GM21529 (cell line): ENCODE data around the gene SHC3.

Experiments used
- ATAC-seq: cut with Tn5 transposase; IDR thresholded peaks from one replicate; pipeline ENCODE4 v1.9.1; 2021; ENCODE audit not compliant: unreplicated experiment

SHC3 gene

GRCh38 chr9:89113851-89114250, 64.8 kb downstream of the SHC3 start:
- no peak for ATAC-seq

DNA sequence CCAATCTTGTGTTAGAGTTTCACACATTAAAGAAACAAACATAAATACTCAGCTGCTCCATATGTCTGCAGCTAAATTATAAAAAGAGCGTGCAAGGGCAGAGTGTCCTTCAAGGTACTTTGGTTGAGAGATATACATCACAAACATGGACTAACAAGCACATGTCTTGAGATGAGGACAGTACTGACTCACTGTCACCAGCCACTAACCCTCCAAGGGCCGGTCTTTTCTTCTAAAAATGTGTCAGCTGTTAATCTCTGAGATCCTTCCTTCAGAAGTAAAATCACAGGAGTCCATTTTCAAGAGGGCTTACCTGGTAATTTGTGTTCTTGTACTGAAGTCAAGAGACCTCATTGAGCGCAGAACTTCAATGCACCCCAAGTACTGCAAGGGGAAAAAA, 66.4 kb downstream of the SHC3 start:
- no peak for ATAC-seq

DNA sequence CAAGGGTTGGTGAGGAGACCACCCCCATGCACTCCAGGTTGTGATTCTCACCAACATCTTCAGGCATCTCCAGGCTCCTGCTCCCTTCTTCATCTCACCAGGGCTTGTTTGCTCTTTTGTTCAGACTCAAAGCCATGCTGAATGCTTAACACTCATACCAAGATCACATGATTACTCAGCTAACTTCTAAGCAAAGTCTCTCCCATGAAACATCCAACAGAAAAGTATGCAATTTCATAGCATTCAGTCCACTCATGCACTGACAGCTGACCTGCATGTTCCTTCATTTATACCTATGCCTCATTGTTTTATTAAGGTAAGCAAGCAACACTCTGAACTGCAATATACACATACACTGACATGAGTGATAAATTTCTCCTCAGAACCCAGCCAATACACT, 69.0 kb downstream of the SHC3 start:
- no peak for ATAC-seq

GRCh38 chr9:89107406-89107805, 71.2 kb downstream of the SHC3 start:
- ATAC-seq: no peak

- no peak for ATAC-seq
Measured at GRCh38 chr9:89106224-89106851, 72.3 kb downstream of the SHC3 start.

DNA sequence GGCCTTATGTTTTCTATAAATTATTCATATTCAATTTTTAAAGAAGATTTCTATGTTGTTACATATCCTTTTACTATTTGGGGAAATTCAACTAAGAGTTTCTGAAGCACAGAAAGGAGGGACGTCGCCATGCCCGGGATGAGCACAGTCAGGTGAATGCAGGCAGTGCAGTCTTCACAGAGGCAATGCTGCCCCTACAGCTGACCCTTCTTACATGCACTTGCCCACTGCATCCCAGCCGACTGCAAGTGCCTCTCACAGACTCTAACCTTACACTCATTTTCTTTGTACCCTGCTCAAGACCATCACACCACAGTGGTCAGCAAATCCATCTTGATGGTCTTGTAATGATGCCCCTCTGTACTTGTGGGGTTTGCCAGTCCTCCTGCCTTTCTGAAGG, 73.8 kb downstream of the SHC3 start:
- no peak for ATAC-seq

GRCh38 chr9:89097219-89097618, 81.4 kb downstream of the SHC3 start:
- no peak for ATAC-seq

GRCh38 chr9:89096807-89097206, 81.8 kb downstream of the SHC3 start:
- no peak for ATAC-seq

DNA sequence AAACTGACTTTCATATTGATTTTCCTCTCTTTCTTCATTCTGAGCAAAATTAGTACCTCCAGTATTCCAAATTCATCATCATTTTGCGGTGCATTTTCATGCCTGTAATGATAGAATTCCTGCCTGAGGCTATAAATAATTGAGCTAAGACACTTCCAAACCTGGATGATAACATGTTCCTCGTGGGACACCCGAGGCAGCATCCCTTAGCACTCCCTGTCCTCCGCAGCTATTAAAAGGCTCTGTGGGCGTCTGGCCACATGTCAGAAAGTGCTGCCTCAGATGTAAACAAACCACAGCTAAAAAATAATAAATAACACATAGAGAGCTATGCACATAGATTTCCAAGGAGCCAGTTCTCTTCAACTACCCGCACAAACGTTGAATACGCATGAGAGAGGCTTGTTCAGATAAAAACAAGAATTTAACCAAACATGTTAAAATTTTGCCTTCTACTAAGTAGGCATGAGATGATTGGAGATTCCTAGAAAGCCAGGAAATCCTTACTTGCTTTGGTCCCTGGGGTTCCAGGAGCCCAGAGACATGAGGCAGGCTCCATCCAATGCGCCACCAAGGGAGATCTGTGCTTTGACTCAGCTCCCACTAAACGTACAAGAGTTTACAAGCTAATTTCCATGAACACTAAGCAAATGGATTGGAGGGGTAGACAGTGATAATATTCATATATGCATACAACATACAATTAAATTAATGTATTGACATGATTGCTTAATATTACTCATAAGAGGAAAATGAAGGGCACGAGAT, 82.7 kb downstream of the SHC3 start:
- ATAC-seq: no peak

- ATAC-seq: no peak
Measured at GRCh38 chr9:89093201-89093975, 85.2 kb downstream of the SHC3 start.

- no peak for ATAC-seq
Measured at GRCh38 chr9:89089176-89089575, 89.4 kb downstream of the SHC3 start.

DNA sequence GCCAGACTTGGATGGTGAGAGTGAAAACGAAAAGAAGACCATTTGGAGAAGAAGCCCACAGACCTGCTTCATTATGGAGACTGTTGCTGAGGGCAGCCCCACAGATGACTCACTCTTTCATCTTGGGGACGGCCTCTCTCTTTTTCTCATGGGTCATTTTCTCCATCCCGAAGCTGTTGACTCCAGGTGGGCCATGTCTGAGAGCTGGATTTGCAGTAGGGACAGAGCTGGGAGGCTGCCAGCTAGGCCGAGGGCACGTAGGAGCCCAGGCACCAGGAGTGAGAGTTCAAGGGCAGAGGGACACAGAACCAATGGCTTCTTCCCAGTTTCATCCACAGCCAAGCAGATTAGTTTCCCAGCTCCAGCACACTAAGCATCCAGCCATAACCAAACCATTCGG, 95.0 kb downstream of the SHC3 start:
- ATAC-seq: no peak

- ATAC-seq: no peak
Measured at GRCh38 chr9:89080193-89080592, 98.4 kb downstream of the SHC3 start.

GRCh38 chr9:89079391-89079790, 99.2 kb downstream of the SHC3 start:
- no peak for ATAC-seq

DNA sequence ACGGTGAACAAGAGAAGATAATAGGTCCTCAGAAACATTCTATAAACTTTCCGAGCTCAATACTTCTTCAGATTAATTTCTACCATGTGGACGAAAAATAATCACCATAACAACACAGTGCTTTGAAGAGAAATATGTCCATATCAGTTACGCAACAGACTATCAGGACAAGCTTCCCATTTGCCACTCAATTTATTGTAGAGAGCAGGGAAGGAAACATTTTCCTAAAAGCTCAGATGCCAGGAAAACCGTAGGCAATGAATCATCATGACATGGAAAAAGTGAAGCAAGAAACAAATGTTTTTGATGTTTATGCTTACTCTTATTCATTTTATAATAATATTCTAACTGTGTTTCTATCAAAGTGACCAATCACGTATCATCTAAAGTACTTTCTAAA, 99.8 kb downstream of the SHC3 start:
- no peak for ATAC-seq

DNA sequence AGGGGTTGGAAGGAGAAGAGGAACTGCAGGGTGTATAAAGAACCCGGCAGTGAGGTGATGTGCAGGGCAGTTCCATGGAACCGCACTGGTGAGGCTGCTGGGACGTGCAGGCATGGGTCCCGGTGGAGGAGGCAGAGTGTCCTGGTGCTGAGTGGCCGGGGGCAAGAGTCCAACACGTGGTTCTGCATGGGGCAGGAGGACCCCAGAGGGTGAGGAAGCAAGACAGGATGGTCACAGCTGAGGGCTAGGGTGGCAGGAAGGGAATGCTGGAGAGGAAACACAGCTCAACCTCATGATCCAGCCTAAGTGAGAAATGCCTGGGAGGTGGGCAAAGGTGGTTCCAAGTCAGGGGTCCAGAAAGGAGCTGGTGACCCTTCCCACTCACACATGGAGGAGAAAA, 100.2 kb downstream of the SHC3 start:
- ATAC-seq: no peak

GRCh38 chr9:89077519-89077918, 101.1 kb downstream of the SHC3 start:
- peak; percentile 77 for ATAC-seq

- no peak for ATAC-seq
Measured at GRCh38 chr9:89073397-89073796, 105.2 kb downstream of the SHC3 start.

DNA sequence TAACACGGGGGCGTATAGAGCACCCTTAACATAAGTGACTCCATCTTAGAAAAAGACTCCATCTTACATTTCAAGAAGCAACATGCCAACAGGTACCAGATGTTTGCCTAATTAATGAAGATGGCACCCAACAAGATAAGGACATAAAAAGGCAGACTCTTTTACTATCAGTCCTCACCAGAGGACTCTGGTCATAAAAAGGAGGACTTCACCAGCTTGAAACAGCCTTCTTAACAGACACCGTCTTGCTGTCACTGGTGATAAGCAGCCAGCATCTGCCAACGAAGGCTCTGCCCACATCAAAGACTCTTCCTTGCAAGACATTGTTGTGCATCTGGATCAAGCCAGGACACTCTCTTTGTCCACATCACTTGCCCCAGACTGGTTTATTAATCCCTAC, 107.0 kb downstream of the SHC3 start:
- no peak for ATAC-seq

GRCh38 chr9:89066835-89067234, 111.8 kb downstream of the SHC3 start:
- ATAC-seq: no peak

GRCh38 chr9:89065921-89066320, 112.7 kb downstream of the SHC3 start:
- ATAC-seq: no peak

DNA sequence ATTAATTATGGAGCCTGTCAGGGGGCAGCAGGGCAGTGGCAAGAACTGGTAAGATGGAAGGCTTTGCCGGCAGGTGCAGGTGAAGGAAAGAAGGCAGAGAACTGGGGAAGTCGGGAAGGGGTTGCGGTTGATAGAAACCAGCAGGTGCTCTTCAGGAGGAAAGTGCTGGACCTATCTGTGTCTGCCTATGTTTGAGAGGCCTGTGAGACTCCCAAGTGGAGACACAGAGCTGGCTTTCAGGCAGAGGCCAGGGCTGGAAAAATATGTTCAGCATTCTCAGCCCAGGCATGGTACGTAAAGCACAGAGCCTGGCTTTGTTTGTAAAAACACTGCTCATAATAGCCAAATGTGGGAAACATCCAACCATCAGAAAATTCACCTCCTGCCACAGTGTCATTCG, 117.8 kb downstream of the SHC3 start:
- no peak for ATAC-seq
